ENCODE results near the gene SLC35B2. TPM values are rescaled to one million over a fixed set of nuclear protein-coding genes. Genes with fewer than 3 reads are reported as not detected.
A peak's percentile ranks its signal among the peaks of the same experiment; 100 is the strongest.

SLC35B2 gene
- total RNA-seq, 1 donor from 2014 or later = 77.0 TPM

GRCh38 chr6:44273617-44274016 lies 16.3 kb upstream of the SLC35B2 start:
- H3K4me3 Mint-ChIP-seq (ENCODE audit: unreplicated experiment) = no peak overlapping the region
- no peak overlapping the region for H3K27ac Mint-ChIP-seq (ENCODE audit: unreplicated experiment)
- no peak for TF ChIP-seq CTCF (IDR thresholded peaks at IDR 0.05)
- no peaks in the 10 kb centered on the region for H3K36me3 Mint-ChIP-seq (ENCODE audit: unreplicated experiment)
- no peaks in the 10 kb centered on the region for H3K9me3 Mint-ChIP-seq (ENCODE audit: unreplicated experiment)
- DNase-seq (ENCODE audit: extremely low spot score, unreplicated experiment) = no peak
- H3K27me3 Mint-ChIP-seq (ENCODE audit: unreplicated experiment) = peaks cover 49% of the 10 kb centered on the region
- peaks cover 4% of the 10 kb centered on the region for H3K4me1 Mint-ChIP-seq (ENCODE audit: unreplicated experiment)

GRCh38 chr6:44272999-44273566 lies 15.8 kb upstream of the SLC35B2 start:
- H3K4me1 Mint-ChIP-seq (ENCODE audit: unreplicated experiment) = peaks cover 4% of the 10 kb centered on the region
- H3K36me3 Mint-ChIP-seq (ENCODE audit: unreplicated experiment) = no peaks in the 10 kb centered on the region
- H3K27me3 Mint-ChIP-seq (ENCODE audit: unreplicated experiment) = peaks cover 52% of the 10 kb centered on the region
- H3K27ac Mint-ChIP-seq (ENCODE audit: unreplicated experiment) = no peak overlapping the region
- DNase-seq (ENCODE audit: extremely low spot score, unreplicated experiment) = no peak
- TF ChIP-seq CTCF (IDR thresholded peaks at IDR 0.05) = no peak
- no peak overlapping the region for H3K4me3 Mint-ChIP-seq (ENCODE audit: unreplicated experiment)
- H3K9me3 Mint-ChIP-seq (ENCODE audit: unreplicated experiment) = no peaks in the 10 kb centered on the region

- Mint-ChIP-seq H3K9me3 (ENCODE audit: unreplicated experiment) (no peaks in the 10 kb centered on the region), H3K27me3 (ENCODE audit: unreplicated experiment) (peaks cover 47% of the 10 kb centered on the region), H3K27ac (ENCODE audit: unreplicated experiment) (no peak overlapping the region), H3K4me1 (ENCODE audit: unreplicated experiment) (peaks cover 4% of the 10 kb centered on the region), H3K4me3 (ENCODE audit: unreplicated experiment) (no peak overlapping the region), H3K36me3 (ENCODE audit: unreplicated experiment) (no peaks in the 10 kb centered on the region)
- no peak for TF ChIP-seq CTCF (IDR thresholded peaks at IDR 0.05)
- DNase-seq (ENCODE audit: extremely low spot score, unreplicated experiment) = no peak
Observed at GRCh38 chr6:44272529-44272928, 15.2 kb upstream of the SLC35B2 start.

- no peak for TF ChIP-seq CTCF (IDR thresholded peaks at IDR 0.05)
- H3K27ac Mint-ChIP-seq (ENCODE audit: unreplicated experiment) = no peak overlapping the region
- peaks cover 43% of the 10 kb centered on the region for H3K27me3 Mint-ChIP-seq (ENCODE audit: unreplicated experiment)
- peaks cover 4% of the 10 kb centered on the region for H3K4me1 Mint-ChIP-seq (ENCODE audit: unreplicated experiment)
- no peaks in the 10 kb centered on the region for H3K36me3 Mint-ChIP-seq (ENCODE audit: unreplicated experiment)
- no peaks in the 10 kb centered on the region for H3K9me3 Mint-ChIP-seq (ENCODE audit: unreplicated experiment)
- DNase-seq (ENCODE audit: extremely low spot score, unreplicated experiment) = no peak
- H3K4me3 Mint-ChIP-seq (ENCODE audit: unreplicated experiment) = peak overlapping the region; percentile 50
Observed at GRCh38 chr6:44271914-44272313, 14.6 kb upstream of the SLC35B2 start.

- H3K4me3 Mint-ChIP-seq (ENCODE audit: unreplicated experiment) = peak overlapping the region; percentile 62
- H3K36me3 Mint-ChIP-seq (ENCODE audit: unreplicated experiment) = no peaks in the 10 kb centered on the region
- peaks cover 4% of the 10 kb centered on the region for H3K4me1 Mint-ChIP-seq (ENCODE audit: unreplicated experiment)
- H3K27me3 Mint-ChIP-seq (ENCODE audit: unreplicated experiment) = peaks cover 43% of the 10 kb centered on the region
- no peaks in the 10 kb centered on the region for H3K9me3 Mint-ChIP-seq (ENCODE audit: unreplicated experiment)
- no peak for DNase-seq (ENCODE audit: extremely low spot score, unreplicated experiment)
- no peak for TF ChIP-seq CTCF (IDR thresholded peaks at IDR 0.05)
- no peak overlapping the region for H3K27ac Mint-ChIP-seq (ENCODE audit: unreplicated experiment)
Observed at GRCh38 chr6:44271406-44271723, 14.0 kb upstream of the SLC35B2 start.

All from osteocyte (in vitro differentiated cells).